Activated B cell treated with CpG ODN at 0.5 μM for 24 hours (primary cell): ENCODE measurements around the gene NRROS. TPM values are rescaled to one million over a fixed set of nuclear protein-coding genes. Genes with fewer than 3 reads are reported as not detected.
A peak's percentile ranks its signal among the peaks of the same experiment; 100 is the strongest.

ENCODE experiments used
- ATAC-seq: fragments of 200-7000 bp; cut with Tn5 transposase; one replicate; pipeline ENCODE4 v1.10.0; 2021; ENCODE audit warnings: low read depth, mild to moderate bottlenecking, moderate library complexity
- CTCF ChIA-PET: fragments of 350-600 bp; sonication (Branson Sonifier 250); formaldehyde crosslinking; loops from one replicate; lab custom pipeline; 2021; ENCODE audit warnings: antibody characterized with exemption; lab: Charles Lee
- POLR2A ChIA-PET: fragments of 350-600 bp; sonication (Branson Sonifier 250); formaldehyde crosslinking; loops from one replicate; lab custom pipeline; 2021; ENCODE audit warnings: antibody characterized with exemption; lab: Charles Lee
- DNase-seq: peaks from one replicate; pipeline ENCODE4 v3.0.0; 2022
- H3K27ac Mint-ChIP-seq: one replicate; pipeline ENCODE4 v1.8.0; 2020; ENCODE audit warnings: mixed read lengths
- H3K27me3 Mint-ChIP-seq: one replicate; pipeline ENCODE4 v1.8.0; 2021; ENCODE audit warnings: mixed read lengths
- H3K36me3 Mint-ChIP-seq: one replicate; pipeline ENCODE4 v1.8.0; 2021; ENCODE audit warnings: low read depth, mixed read lengths
- H3K4me1 Mint-ChIP-seq: one replicate; pipeline ENCODE4 v1.8.0; 2021; ENCODE audit warnings: mixed read lengths
- H3K4me3 Mint-ChIP-seq: one replicate; pipeline ENCODE4 v1.8.0; 2020; ENCODE audit warnings: mild to moderate bottlenecking, mixed read lengths
- H3K9me3 Mint-ChIP-seq: one replicate; pipeline ENCODE4 v1.8.0; 2020; ENCODE audit warnings: mixed read lengths
- CTCF ChIP-seq: fragments of 200-600 bp; IDR thresholded peaks from one replicate; pipeline ENCODE4 v1.8.0; 2022; ENCODE audit warnings: antibody characterized with exemption, mild to moderate bottlenecking
- intact Hi-C: fragments of 100-400 bp; cut with micrococcal nuclease; formaldehyde crosslinking; loops from one replicate; pipeline ENCODE4 v1.15.1; 2024
- total RNA-seq: library from RNA; stranded (reverse); gene quantifications from 2 replicates; pipeline ENCODE4 v1.2.3, GENCODE V29; 2022

Gene NRROS
- total RNA-seq, 1 donor from 2014 or later: 92.4 TPM

DNA sequence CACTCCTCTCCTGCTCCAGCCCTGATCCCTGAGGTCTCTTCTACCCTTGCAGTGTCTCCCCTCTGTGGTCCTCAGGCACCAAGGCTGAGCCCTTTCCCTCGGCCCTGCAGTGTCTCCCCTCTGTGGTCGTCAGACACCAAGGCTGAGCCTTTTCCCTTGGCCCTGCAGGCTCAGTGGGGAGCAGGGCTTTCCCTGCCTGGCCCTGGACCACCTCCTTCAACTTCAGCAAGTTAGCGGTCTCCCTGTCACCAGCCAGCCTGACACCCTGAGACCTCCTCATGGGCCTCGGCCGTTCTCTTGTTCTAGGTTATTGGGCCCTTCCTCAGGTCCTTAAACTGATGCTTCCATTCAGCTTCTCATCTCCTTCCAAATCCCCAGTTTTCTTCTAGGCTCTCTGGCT lies 4.3 kb downstream of the NRROS start:
- ATAC-seq (no peak), DNase-seq (no peak)
- H3K4me1 Mint-ChIP-seq: peaks cover 81% of the 10 kb centered on the region
- intact Hi-C loops: loop anchor here (1.0 to 2.0 kb wide), 9 partner anchors 11 to 379 kb away; partner anchors contain the start of genes CEP19, FBXO45, PAK2 and PIGX
- no peaks in the 10 kb centered on the region for H3K27me3 Mint-ChIP-seq
- CTCF ChIA-PET: interaction anchor here (2.0 kb wide), 1 partner anchor 34 kb away, joined by 9 read pairs; no protein-coding TSS in a partner anchor
- peak overlapping the region; percentile 90 for H3K4me3 Mint-ChIP-seq
- no peaks in the 10 kb centered on the region for H3K9me3 Mint-ChIP-seq
- H3K36me3 Mint-ChIP-seq: peaks cover 72% of the 10 kb centered on the region
- TF ChIP-seq CTCF: no peak
- POLR2A ChIA-PET: interaction anchor here (0.6 to 7.7 kb wide), 9 partner anchors 11 to 365 kb away, joined by 3 to 176 read pairs (median 5); partner anchors contain the start of genes CEP19, FBXO45, PAK2 and PIGX
- H3K27ac Mint-ChIP-seq: peak overlapping the region; percentile 99

- intact Hi-C loops: no loop called here
- no peak for TF ChIP-seq CTCF
- H3K36me3 Mint-ChIP-seq: peaks cover 76% of the 10 kb centered on the region
- ChIA-PET POLR2A (interaction anchor here (0.8 to 7.7 kb wide), 9 partner anchors 11 to 95 kb away, joined by 3 to 176 read pairs (median 6); partner anchors contain the start of genes FBXO45, PAK2 and WDR53), CTCF (interaction anchor here (0.9 to 2.0 kb wide), 5 partner anchors 12 to 42 kb away, joined by 3 to 9 read pairs (median 3); no protein-coding TSS in a partner anchor)
- DNase-seq (no peak), ATAC-seq (no peak)
- peaks cover 84% of the 10 kb centered on the region for H3K4me1 Mint-ChIP-seq
- H3K9me3 Mint-ChIP-seq: no peaks in the 10 kb centered on the region
- peak overlapping the region; percentile 99 for H3K27ac Mint-ChIP-seq
- peak overlapping the region; percentile 35 for H3K4me3 Mint-ChIP-seq
- H3K27me3 Mint-ChIP-seq: no peaks in the 10 kb centered on the region
These were observed 5.6 kb downstream of the NRROS start for GRCh38 chr3:196645096-196645495.

GRCh38 chr3:196645897-196646665 lies 6.6 kb downstream of the NRROS start:
- ChIA-PET CTCF (interaction anchor here (1.2 to 2.0 kb wide), 2 partner anchors 13 to 37 kb away, joined by 3 to 9 read pairs; no protein-coding TSS in a partner anchor), POLR2A (interaction anchor here (0.9 to 7.7 kb wide), 6 partner anchors 10 to 37 kb away, joined by 3 to 176 read pairs (median 7); no protein-coding TSS in a partner anchor)
- peaks cover 75% of the 10 kb centered on the region for H3K36me3 Mint-ChIP-seq
- H3K27ac Mint-ChIP-seq: peak overlapping the region; percentile 70
- ATAC-seq: no peak
- H3K4me3 Mint-ChIP-seq: peak overlapping the region; percentile 4
- DNase-seq: no peak
- no peaks in the 10 kb centered on the region for H3K9me3 Mint-ChIP-seq
- TF ChIP-seq CTCF: no peak
- peaks cover 86% of the 10 kb centered on the region for H3K4me1 Mint-ChIP-seq
- no peaks in the 10 kb centered on the region for H3K27me3 Mint-ChIP-seq
- intact Hi-C loops: no loop called here

- H3K27ac Mint-ChIP-seq: no peak overlapping the region
- H3K4me3 Mint-ChIP-seq: no peak overlapping the region
- no peak for ATAC-seq
These were observed 7.2 kb downstream of the NRROS start for GRCh38 chr3:196646666-196647216.

More at GRCh38 chr3:196646666-196647216, 7.2 kb downstream of the NRROS start:
- Mint-ChIP-seq H3K27me3 (no peaks in the 10 kb centered on the region), H3K4me1 (peaks cover 88% of the 10 kb centered on the region), H3K9me3 (no peaks in the 10 kb centered on the region), H3K36me3 (peaks cover 79% of the 10 kb centered on the region)
- intact Hi-C loops: no loop called here
- no peak for DNase-seq
- CTCF ChIA-PET: interaction anchor here (0.6 kb wide), 1 partner anchor 38 kb away, joined by 3 read pairs; no protein-coding TSS in a partner anchor
- TF ChIP-seq CTCF: no peak
- POLR2A ChIA-PET: interaction anchor here (1.0 to 1.3 kb wide), 2 partner anchors 15 to 39 kb away, joined by 3 read pairs; no protein-coding TSS in a partner anchor
